ENCODE results near the gene SMG5.

Gene SMG5

DNA sequence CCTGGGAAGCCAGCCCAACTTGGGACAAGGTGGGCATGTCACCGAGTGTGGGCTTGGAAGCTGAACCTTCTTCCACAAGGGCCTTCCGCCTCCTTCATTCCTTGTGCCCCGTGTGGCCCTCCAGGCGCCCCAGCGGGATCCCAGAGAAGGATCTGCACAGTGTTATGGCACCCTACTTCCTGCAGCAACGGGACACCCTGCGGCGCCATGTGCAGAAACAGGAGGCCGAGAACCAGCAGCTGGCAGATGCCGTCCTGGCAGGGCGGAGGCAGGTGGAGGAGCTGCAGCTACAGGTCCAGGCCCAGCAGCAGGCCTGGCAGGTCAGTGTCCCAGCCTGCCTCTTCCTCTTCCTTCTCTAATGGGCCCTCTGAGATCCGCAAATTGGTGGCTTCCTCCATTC, 46.5 kb downstream of the SMG5 start:
- Histone ChIP-seq H3K27ac (ENCODE audit: low read depth in 2 of 2, low read length in 2 of 2) (no peak overlapping the region), H3K27me3 (ENCODE audit: control insufficient read depth in 2 of 2, insufficient read depth in 2 of 2, low read length in 2 of 2) (no peaks in the 10 kb centered on the region), H3K4me3 (ENCODE audit: low read length in 2 of 2) (no peak overlapping the region), H3K9ac (ENCODE audit: low read depth in 1 of 2, low read length in 2 of 2) (no peak overlapping the region), H3K4me1 (ENCODE audit: control insufficient read depth in 2 of 2, insufficient read depth in 2 of 2, low read length in 2 of 2) (no peaks in the 10 kb centered on the region), H3K36me3 (ENCODE audit: control insufficient read depth in 2 of 2, insufficient read depth in 2 of 2, low read length in 2 of 2) (peaks cover 31 to 42% of the 10 kb centered on the region in 2 donors), H3K9me3 (ENCODE audit: control insufficient read depth in 2 of 2, low read length in 2 of 2) (no peaks in the 10 kb centered on the region)

DNA sequence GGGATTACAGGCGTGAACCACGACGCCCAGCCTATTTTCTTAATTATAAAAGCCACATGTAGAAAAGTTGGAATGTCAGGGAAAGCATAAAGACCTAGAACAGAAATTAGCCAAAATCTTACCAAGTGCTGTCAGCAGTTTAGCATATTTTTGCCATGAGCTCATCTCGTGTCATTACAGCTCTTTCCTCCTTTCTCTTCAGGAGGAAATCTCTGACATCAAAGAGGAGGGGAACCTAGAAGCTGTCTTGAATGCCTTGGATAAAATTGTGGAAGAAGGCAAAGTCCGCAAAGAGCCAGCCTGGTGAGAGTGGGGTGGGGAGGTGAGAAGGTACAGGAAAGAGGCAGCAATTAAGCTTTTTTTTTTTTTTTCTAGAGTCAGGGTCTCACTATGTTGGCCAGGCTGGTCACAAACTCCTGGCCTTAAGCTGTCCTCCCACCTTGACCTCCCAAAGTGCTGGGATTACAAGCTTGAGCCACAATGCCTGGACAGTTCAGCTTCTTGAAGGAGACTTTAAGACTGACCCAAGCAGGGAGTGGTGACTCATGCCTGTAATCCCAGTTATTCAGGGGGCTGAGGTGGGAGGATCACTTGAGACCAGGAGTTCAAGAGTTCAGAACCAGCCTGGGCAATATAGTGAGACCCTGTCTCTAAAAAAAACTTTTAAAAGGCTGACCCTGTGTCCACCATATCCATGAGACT, 49.0 kb downstream of the SMG5 start:
- H3K27me3 ChIP-seq (ENCODE audit: control insufficient read depth in 2 of 2, insufficient read depth in 2 of 2, low read length in 2 of 2): no peaks in the 10 kb centered on the region
- H3K36me3 ChIP-seq (ENCODE audit: control insufficient read depth in 2 of 2, insufficient read depth in 2 of 2, low read length in 2 of 2): peaks cover 29 to 32% of the 10 kb centered on the region in 2 donors
- no peak overlapping the region for H3K27ac ChIP-seq (ENCODE audit: low read depth in 2 of 2, low read length in 2 of 2)
- no peak overlapping the region for H3K9ac ChIP-seq (ENCODE audit: low read depth in 1 of 2, low read length in 2 of 2)
- H3K4me3 ChIP-seq (ENCODE audit: low read length in 2 of 2): no peak overlapping the region
- H3K9me3 ChIP-seq (ENCODE audit: control insufficient read depth in 2 of 2, low read length in 2 of 2): no peaks in the 10 kb centered on the region
- H3K4me1 ChIP-seq (ENCODE audit: control insufficient read depth in 2 of 2, insufficient read depth in 2 of 2, low read length in 2 of 2): no peaks in the 10 kb centered on the region

DNA sequence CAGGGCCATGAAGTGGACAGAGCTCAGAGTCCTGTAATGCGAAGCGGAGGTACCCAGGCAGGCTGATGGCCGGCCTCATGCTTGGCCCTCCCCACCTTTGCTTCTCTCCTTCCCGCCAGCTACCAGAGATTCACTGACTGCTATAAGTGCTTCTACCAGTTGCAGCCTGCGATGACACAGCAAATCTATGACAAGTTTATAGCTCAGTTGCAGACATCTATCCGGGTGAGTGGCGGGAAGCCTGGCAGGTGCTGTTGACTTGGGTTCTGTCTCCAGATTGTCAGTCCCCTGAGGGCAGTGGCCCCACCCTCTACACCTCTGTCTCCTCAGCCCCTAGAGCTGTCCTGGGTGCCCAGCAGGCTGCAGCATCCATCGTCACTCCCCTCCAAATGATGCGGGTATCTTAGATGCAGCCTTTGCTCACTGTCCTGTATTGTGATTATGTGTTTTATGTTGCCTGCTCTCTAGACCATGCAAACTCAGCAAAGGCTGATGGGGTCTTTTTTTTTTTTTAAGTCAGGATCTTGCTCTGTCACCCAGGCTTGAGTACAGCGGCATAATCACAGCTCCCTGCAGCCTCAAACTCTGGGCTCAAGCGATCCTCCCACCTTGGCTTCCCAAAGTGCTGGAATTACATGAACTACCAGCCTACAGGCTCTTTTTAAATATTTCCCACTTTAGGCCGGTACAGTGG, 50.3 kb downstream of the SMG5 start:
- Histone ChIP-seq H3K27ac (ENCODE audit: low read depth in 2 of 2, low read length in 2 of 2) (no peak overlapping the region), H3K36me3 (ENCODE audit: control insufficient read depth in 2 of 2, insufficient read depth in 2 of 2, low read length in 2 of 2) (peaks cover 24 to 31% of the 10 kb centered on the region in 2 donors), H3K27me3 (ENCODE audit: control insufficient read depth in 2 of 2, insufficient read depth in 2 of 2, low read length in 2 of 2) (no peaks in the 10 kb centered on the region), H3K9me3 (ENCODE audit: control insufficient read depth in 2 of 2, low read length in 2 of 2) (no peaks in the 10 kb centered on the region), H3K4me1 (ENCODE audit: control insufficient read depth in 2 of 2, insufficient read depth in 2 of 2, low read length in 2 of 2) (no peaks in the 10 kb centered on the region), H3K4me3 (ENCODE audit: low read length in 2 of 2) (no peak overlapping the region), H3K9ac (ENCODE audit: low read depth in 1 of 2, low read length in 2 of 2) (no peak overlapping the region)

DNA sequence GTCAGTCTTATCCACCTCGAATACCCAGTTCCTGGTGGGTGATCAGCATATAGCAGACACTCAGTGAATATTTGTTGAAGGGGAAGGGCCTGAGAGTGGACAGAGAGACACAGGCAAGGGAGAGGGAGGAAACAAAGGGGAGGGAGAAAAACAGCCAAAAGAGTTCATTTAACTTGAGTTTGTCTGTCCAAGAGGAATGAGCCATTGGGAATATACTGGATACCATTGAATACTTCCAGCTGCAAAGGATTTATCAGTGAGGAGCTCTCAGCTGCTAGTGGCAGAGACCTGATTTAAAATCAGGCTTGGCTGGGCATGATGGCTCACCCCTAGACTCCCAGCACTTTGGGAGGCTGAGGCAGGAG, 52.2 kb downstream of the SMG5 start:
- no peak overlapping the region for H3K27ac ChIP-seq (ENCODE audit: low read depth in 2 of 2, low read length in 2 of 2)
- peaks cover 0 to 5% of the 10 kb centered on the region in 2 donors for H3K4me1 ChIP-seq (ENCODE audit: control insufficient read depth in 2 of 2, insufficient read depth in 2 of 2, low read length in 2 of 2)
- peaks cover 22 to 24% of the 10 kb centered on the region in 2 donors for H3K36me3 ChIP-seq (ENCODE audit: control insufficient read depth in 2 of 2, insufficient read depth in 2 of 2, low read length in 2 of 2)
- H3K4me3 ChIP-seq (ENCODE audit: low read length in 2 of 2): no peak overlapping the region
- H3K9ac ChIP-seq (ENCODE audit: low read depth in 1 of 2, low read length in 2 of 2): no peak overlapping the region
- H3K27me3 ChIP-seq (ENCODE audit: control insufficient read depth in 2 of 2, insufficient read depth in 2 of 2, low read length in 2 of 2): no peaks in the 10 kb centered on the region
- H3K9me3 ChIP-seq (ENCODE audit: control insufficient read depth in 2 of 2, low read length in 2 of 2): no peaks in the 10 kb centered on the region

DNA sequence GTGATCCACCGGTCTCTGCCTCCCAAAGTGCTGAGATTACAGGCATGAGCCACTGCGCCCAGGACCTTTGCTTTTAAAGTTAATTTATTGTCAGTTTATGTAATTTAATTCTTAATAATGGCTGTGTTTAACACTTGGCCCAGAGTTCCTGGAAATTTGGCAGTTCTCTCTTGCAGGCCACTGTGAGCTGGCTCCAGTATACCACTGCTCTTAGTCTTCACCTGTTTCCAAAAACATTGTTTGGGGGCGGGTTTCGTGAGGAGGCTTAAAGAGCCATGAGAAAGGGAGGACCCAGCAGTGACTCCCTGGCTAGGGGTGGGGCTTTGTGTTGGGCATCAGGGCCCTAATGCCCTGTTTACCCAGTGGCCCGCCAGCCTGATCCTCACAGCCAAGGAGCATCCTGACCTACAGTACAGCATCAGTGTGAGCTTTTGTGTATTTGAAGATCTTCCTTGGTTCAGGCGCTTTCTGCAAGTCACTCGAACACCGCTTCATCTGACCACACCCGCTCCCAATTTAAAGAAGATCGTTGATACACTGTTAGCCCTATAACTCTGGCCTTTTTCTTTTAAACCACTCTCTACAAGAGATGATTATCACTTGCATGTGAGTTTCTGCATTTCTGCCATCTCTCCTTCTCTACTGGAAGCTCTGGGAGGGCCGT, 52.7 kb downstream of the SMG5 start:
- no peaks in the 10 kb centered on the region for H3K27me3 ChIP-seq (ENCODE audit: control insufficient read depth in 2 of 2, insufficient read depth in 2 of 2, low read length in 2 of 2)
- no peak overlapping the region for H3K4me3 ChIP-seq (ENCODE audit: low read length in 2 of 2)
- H3K4me1 ChIP-seq (ENCODE audit: control insufficient read depth in 2 of 2, insufficient read depth in 2 of 2, low read length in 2 of 2): peaks cover 0 to 5% of the 10 kb centered on the region in 2 donors
- no peaks in the 10 kb centered on the region for H3K9me3 ChIP-seq (ENCODE audit: control insufficient read depth in 2 of 2, low read length in 2 of 2)
- H3K27ac ChIP-seq (ENCODE audit: low read depth in 2 of 2, low read length in 2 of 2): no peak overlapping the region
- peaks cover 22 to 24% of the 10 kb centered on the region in 2 donors for H3K36me3 ChIP-seq (ENCODE audit: control insufficient read depth in 2 of 2, insufficient read depth in 2 of 2, low read length in 2 of 2)
- H3K9ac ChIP-seq (ENCODE audit: low read depth in 1 of 2, low read length in 2 of 2): no peak overlapping the region

DNA sequence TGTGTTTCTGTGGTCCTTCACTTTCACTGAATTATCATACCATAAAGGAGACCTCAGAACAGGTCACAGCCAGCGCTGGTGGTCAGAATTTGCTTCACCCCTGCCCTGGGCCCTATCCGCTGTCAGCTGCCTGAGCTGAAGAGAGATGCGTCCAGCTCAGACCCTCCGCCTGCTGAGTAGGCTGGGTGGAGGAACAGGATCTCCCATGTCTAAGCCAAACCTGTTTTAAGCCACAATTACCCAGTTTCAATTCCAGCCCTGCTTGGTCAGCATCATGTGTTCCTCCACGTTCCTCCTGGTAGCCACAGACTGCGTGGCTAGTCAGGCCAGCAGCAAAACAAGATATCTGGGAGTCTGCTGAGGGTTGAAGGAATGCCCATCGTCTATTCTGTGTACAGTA, 54.1 kb downstream of the SMG5 start:
- Histone ChIP-seq H3K9ac (ENCODE audit: low read depth in 1 of 2, low read length in 2 of 2) (no peak overlapping the region), H3K4me1 (ENCODE audit: control insufficient read depth in 2 of 2, insufficient read depth in 2 of 2, low read length in 2 of 2) (peaks cover 0 to 5% of the 10 kb centered on the region in 2 donors), H3K4me3 (ENCODE audit: low read length in 2 of 2) (no peak overlapping the region), H3K36me3 (ENCODE audit: control insufficient read depth in 2 of 2, insufficient read depth in 2 of 2, low read length in 2 of 2) (peaks cover 16 to 23% of the 10 kb centered on the region in 2 donors), H3K27me3 (ENCODE audit: control insufficient read depth in 2 of 2, insufficient read depth in 2 of 2, low read length in 2 of 2) (no peaks in the 10 kb centered on the region), H3K27ac (ENCODE audit: low read depth in 2 of 2, low read length in 2 of 2) (peak overlapping the region in 1 of 2 donors; percentile 48), H3K9me3 (ENCODE audit: control insufficient read depth in 2 of 2, low read length in 2 of 2) (no peaks in the 10 kb centered on the region)

DNA sequence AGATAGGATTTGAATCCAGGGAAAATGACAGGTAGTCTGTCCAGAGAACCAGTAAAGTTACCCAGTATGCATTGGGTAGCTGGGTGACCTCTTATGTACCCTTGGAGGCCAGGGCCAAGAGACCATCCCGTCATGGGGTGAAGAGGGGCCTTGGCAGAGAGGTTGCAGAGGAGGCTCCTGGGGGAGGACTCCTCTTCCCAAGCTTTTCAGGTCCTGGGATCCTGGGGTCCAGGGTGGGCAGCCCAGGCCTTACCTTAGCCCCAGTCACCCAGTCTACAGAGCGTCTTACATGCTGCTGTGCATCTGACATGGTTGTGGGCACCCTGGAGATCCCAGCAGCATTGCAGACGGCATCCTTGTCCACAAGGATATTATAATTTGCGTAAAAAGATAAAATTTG, 55.8 kb downstream of the SMG5 start:
- no peak overlapping the region for H3K9ac ChIP-seq (ENCODE audit: low read depth in 1 of 2, low read length in 2 of 2)
- peaks cover 27 to 32% of the 10 kb centered on the region in 2 donors for H3K36me3 ChIP-seq (ENCODE audit: control insufficient read depth in 2 of 2, insufficient read depth in 2 of 2, low read length in 2 of 2)
- peak overlapping the region in 1 of 2 donors; percentile 23 for H3K27ac ChIP-seq (ENCODE audit: low read depth in 2 of 2, low read length in 2 of 2)
- peaks cover 0 to 5% of the 10 kb centered on the region in 2 donors for H3K4me1 ChIP-seq (ENCODE audit: control insufficient read depth in 2 of 2, insufficient read depth in 2 of 2, low read length in 2 of 2)
- H3K27me3 ChIP-seq (ENCODE audit: control insufficient read depth in 2 of 2, insufficient read depth in 2 of 2, low read length in 2 of 2): no peaks in the 10 kb centered on the region
- no peak overlapping the region for H3K4me3 ChIP-seq (ENCODE audit: low read length in 2 of 2)
- H3K9me3 ChIP-seq (ENCODE audit: control insufficient read depth in 2 of 2, low read length in 2 of 2): no peaks in the 10 kb centered on the region

DNA sequence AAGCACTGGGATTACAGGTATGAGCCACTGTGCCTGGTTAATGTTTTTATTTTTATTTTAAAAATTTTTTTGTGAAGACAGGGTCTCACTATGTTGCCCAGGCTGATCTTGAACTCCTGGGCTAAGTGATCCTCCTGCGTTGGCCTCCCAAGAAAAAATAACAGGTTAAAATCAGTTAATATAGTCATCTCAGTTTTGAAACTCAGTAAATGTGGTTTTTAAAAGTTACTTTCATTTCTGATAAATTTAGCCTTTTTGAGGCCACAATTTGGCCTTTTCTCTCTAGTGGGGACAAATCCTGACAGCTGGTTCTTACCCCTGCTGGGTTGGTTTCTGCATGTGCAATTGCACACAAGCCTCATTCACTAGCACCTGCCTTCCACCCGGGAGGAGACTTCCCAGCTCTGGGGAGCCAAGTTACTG, 56.5 kb downstream of the SMG5 start:
- Histone ChIP-seq H3K9me3 (ENCODE audit: control insufficient read depth in 2 of 2, low read length in 2 of 2) (no peaks in the 10 kb centered on the region), H3K4me1 (ENCODE audit: control insufficient read depth in 2 of 2, insufficient read depth in 2 of 2, low read length in 2 of 2) (peaks cover 0 to 5% of the 10 kb centered on the region in 2 donors), H3K27me3 (ENCODE audit: control insufficient read depth in 2 of 2, insufficient read depth in 2 of 2, low read length in 2 of 2) (no peaks in the 10 kb centered on the region), H3K4me3 (ENCODE audit: low read length in 2 of 2) (no peak overlapping the region), H3K27ac (ENCODE audit: low read depth in 2 of 2, low read length in 2 of 2) (peak overlapping the region in 1 of 2 donors; percentile 23), H3K9ac (ENCODE audit: low read depth in 1 of 2, low read length in 2 of 2) (no peak overlapping the region), H3K36me3 (ENCODE audit: control insufficient read depth in 2 of 2, insufficient read depth in 2 of 2, low read length in 2 of 2) (peaks cover 34 to 38% of the 10 kb centered on the region in 2 donors)

DNA sequence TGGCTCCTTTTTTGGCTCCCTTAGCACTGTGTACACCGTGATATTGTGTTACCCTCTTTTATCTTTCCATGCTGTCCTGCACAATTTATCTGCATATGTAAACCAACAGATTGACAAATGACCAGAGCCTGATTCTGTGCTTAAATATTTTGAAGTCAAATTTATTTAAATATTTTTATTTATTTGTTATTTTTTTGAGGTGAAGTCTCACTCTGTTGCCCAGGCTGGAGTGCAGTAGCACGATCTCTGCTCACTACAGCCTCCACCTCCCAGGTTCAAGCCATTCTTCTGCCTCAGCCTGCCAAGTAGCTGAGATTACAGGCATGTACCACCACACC, 57.0 kb downstream of the SMG5 start:
- Histone ChIP-seq H3K9me3 (ENCODE audit: control insufficient read depth in 2 of 2, low read length in 2 of 2) (no peaks in the 10 kb centered on the region), H3K36me3 (ENCODE audit: control insufficient read depth in 2 of 2, insufficient read depth in 2 of 2, low read length in 2 of 2) (peaks cover 37 to 42% of the 10 kb centered on the region in 2 donors), H3K27ac (ENCODE audit: low read depth in 2 of 2, low read length in 2 of 2) (no peak overlapping the region), H3K4me1 (ENCODE audit: control insufficient read depth in 2 of 2, insufficient read depth in 2 of 2, low read length in 2 of 2) (peaks cover 0 to 5% of the 10 kb centered on the region in 2 donors), H3K27me3 (ENCODE audit: control insufficient read depth in 2 of 2, insufficient read depth in 2 of 2, low read length in 2 of 2) (no peaks in the 10 kb centered on the region), H3K4me3 (ENCODE audit: low read length in 2 of 2) (no peak overlapping the region), H3K9ac (ENCODE audit: low read depth in 1 of 2, low read length in 2 of 2) (no peak overlapping the region)

DNA sequence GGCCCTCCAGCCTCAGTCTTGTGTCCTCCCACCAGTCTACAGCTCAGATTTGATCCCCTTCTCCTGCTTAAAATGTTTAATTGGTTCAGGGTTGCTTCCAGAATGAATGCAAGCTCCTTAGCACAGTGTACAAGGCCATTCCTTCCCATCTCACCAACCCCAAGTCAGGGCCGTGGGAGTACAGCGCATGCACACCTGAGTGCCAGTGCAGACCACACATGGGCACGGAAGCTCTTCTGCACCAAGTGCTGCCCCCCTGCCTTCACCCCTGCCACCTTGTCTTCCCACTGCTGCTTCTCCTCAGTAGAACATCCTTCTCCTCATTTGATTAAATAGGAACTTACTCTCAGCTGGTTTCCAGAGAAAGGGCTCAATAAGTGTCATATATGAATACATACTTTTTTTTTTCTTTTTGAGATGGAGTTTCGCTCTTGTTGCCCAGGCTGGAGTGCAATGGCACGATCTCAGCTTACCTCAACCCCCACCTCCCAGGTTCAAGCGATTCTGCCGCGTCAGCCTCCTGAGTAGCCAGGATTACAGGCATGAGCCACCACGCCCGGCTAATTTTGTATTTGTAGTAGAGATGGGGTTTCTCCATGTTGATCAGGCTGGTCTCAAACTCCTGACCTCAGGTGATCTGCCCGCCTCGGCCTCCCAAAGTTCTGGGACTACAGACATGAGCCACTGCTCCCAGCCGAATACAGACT, 60.5 kb downstream of the SMG5 start:
- Histone ChIP-seq H3K9me3 (ENCODE audit: control insufficient read depth in 2 of 2, low read length in 2 of 2) (no peaks in the 10 kb centered on the region), H3K36me3 (ENCODE audit: control insufficient read depth in 2 of 2, insufficient read depth in 2 of 2, low read length in 2 of 2) (peaks cover 31 to 38% of the 10 kb centered on the region in 2 donors)

More for the DNA sequence above, 60.5 kb downstream of the SMG5 start:
- Histone ChIP-seq H3K27ac (ENCODE audit: low read depth in 2 of 2, low read length in 2 of 2) (no peak overlapping the region), H3K4me3 (ENCODE audit: low read length in 2 of 2) (no peak overlapping the region), H3K4me1 (ENCODE audit: control insufficient read depth in 2 of 2, insufficient read depth in 2 of 2, low read length in 2 of 2) (peaks cover 0 to 5% of the 10 kb centered on the region in 2 donors), H3K9ac (ENCODE audit: low read depth in 1 of 2, low read length in 2 of 2) (no peak overlapping the region), H3K27me3 (ENCODE audit: control insufficient read depth in 2 of 2, insufficient read depth in 2 of 2, low read length in 2 of 2) (no peaks in the 10 kb centered on the region)

All from mucosa of rectum (tissue), 2 donors.